ENCODE data around the gene TREH. TPM values are rescaled to one million over a fixed set of nuclear protein-coding genes. Genes with fewer than 3 reads are reported as not detected.

The TREH gene
- total RNA-seq, 1 donor from 2014 or later: not detected

DNA sequence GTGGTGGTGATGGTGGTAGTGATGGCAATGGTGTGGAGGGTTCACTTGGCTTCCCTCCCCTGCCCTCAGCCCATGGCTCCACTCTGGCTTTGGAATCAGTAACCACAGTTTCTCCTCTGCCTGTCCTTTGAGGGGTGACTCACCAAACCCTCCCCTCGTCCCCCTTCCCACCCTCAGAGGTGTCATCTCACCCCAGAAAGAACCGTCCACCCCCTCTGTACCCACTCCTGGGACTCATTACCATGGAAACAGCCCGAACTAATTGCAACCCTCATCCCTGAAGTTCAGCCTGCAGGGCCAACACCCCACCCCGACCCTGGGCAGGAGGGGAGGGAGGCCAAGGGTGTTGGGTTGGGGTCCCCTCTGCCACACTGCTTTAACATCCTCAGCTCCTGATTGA is 45.5 kb downstream of the TREH start:
- Histone ChIP-seq H3K4me1 (peaks cover 98% of the 10 kb centered on the region), H3K4me3 (peak overlapping the region; percentile 31), H3K27me3 (ENCODE audit: low read depth) (no peaks in the 10 kb centered on the region), H3K27ac (replicated peaks) (peak overlapping the region; percentile 64), H3K36me3 (peaks cover 87% of the 10 kb centered on the region), H3K9me3 (replicated peaks) (no peaks in the 10 kb centered on the region)
- DNase-seq: no peak
- TF ChIP-seq CTCF (IDR thresholded peaks at IDR 0.05; ENCODE audit: borderline replicate concordance): no peak
- intact Hi-C loops (cut with micrococcal nuclease): no loop called here

- Histone ChIP-seq H3K4me3 (no peak overlapping the region), H3K27ac (replicated peaks) (peak overlapping the region; percentile 64), H3K27me3 (ENCODE audit: low read depth) (no peaks in the 10 kb centered on the region), H3K36me3 (peaks cover 87% of the 10 kb centered on the region), H3K4me1 (peaks cover 98% of the 10 kb centered on the region), H3K9me3 (replicated peaks) (no peaks in the 10 kb centered on the region)
- no peak for DNase-seq
- intact Hi-C loops (cut with micrococcal nuclease): no loop called here
- TF ChIP-seq CTCF (IDR thresholded peaks at IDR 0.05; ENCODE audit: borderline replicate concordance): no peak
Measured at GRCh38 chr11:118633319-118633690, 46.1 kb downstream of the TREH start.

DNA sequence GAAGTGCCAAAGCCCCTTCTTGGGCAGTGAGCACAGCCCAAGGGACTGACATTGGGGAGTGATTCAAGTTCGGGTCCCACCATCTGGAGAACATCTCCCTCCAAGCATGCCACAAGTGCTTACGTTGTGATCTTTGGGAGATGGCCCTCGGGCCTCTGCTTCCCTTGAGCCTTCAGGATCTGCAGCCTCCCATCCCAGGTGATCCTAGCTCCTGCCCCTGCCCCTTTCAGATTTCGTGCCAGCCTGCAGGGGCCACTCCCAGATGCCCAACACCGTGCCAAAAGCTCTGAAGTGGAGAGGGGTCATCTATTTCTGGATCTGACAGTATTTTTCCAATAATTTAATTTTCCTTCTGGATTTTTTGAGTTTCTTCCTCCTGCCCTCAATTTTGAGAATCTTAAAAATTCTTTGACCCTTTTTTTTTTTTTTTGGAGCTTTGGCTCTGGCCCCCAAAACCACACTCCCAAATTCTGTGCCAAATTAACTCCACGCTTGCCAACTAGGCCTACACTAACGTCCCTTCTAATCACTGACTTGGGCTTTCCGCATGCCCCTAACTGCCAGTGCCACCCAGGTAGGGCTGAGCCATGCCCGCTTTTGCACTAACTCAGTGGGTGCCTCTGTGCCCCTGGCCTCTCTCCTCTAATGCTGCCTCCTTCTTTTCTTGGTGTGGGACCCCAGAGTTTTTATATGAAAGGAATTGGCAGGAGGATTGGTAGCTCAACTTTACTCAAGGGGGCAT is 46.7 kb downstream of the TREH start:
- DNase-seq: no peak
- Histone ChIP-seq H3K27ac (replicated peaks) (peak overlapping the region; percentile 64), H3K4me1 (peaks cover 98% of the 10 kb centered on the region)

DNA sequence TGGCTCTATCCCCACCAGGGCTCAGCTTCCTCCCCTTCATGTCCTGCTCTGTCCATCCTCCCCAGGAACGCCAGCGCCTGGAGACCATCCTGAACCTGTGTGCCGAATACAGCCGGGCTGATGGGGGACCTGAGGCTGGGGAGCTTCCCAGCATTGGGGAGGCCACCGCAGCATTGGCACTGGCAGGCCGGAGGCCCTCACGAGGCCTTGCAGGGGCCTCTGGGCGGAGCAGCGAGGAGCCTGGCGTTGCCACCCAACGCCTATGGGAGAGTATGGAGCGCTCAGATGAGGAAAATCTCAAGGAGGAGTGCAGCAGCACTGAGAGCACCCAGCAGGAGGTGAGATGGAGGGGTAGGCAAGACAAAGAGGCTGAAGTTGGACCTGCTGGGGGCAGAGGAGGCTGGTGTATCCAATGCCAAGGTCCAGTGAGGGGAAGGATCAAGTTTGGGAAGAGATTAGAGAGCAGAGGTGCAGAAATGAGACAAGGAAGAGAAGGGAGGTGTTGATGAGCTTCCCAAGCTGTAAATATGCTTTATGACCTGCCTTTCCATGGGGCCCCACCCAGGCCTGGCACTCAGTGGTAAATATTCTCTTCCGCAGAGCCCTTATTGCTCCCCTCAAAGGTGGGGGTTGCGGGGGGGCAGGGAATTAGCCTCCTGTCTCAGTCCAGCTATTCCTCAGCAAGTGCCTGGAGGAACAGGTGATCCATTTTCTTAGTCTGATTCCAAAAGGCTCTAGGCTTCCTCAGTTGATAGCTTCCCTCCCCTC is 48.1 kb downstream of the TREH start:
- H3K9me3 ChIP-seq (replicated peaks): no peaks in the 10 kb centered on the region
- intact Hi-C loops (cut with micrococcal nuclease): no loop called here
- peak overlapping the region; percentile 64 for H3K27ac ChIP-seq (replicated peaks)
- no peak for DNase-seq
- H3K27me3 ChIP-seq (ENCODE audit: low read depth): no peaks in the 10 kb centered on the region
- TF ChIP-seq CTCF (IDR thresholded peaks at IDR 0.05; ENCODE audit: borderline replicate concordance): no peak
- peaks cover 87% of the 10 kb centered on the region for H3K36me3 ChIP-seq
- no peak overlapping the region for H3K4me3 ChIP-seq
- H3K4me1 ChIP-seq: peaks cover 100% of the 10 kb centered on the region

More for the DNA sequence above, 46.7 kb downstream of the TREH start:
- H3K4me3 ChIP-seq: no peak overlapping the region
- no peak for TF ChIP-seq CTCF (IDR thresholded peaks at IDR 0.05; ENCODE audit: borderline replicate concordance)
- H3K9me3 ChIP-seq (replicated peaks): no peaks in the 10 kb centered on the region
- intact Hi-C loops (cut with micrococcal nuclease): no loop called here
- H3K27me3 ChIP-seq (ENCODE audit: low read depth): no peaks in the 10 kb centered on the region
- H3K36me3 ChIP-seq: peaks cover 87% of the 10 kb centered on the region

DNA sequence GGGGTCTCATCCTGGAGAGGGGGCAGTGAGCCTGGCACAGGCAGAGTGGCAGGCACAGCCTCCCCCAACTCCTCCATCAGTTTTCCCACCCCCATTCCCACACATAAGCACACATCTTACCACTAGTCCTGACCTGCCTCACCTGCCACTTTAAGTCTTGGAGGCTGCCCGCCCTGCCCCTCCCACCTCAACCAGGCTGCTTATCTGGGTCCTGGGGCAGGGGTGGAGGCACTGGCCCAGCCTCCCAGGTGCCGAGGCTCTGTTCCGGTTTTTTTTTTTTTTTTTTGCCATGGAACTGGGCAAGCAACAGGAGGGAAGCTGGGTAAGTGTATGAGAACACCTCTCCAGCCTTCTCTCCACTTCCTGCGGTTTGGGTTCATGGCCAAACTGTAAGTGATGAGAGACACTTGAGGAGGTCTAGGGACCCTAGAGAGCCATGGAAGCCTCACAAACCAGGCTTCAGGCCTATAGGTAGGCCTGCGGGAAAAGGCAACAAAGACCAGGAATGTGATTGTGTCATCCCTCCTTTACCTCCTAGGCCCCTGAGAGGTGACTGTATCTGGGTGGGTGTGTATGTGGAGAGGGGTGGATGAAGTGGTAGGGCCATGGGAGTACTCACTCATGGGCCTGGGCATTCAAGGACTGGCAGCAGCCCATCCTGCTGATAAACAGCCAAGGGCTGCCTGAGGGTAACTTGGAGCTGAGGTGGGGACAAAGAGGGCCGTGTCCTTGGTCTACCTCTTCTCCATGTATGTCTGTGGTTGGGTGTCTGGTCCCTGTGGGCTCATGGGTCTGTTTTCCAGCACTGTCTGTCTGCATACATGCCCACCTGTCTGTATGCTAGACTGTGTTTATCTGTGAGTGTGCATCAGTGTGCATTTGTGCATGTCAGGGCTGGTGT is 49.4 kb downstream of the TREH start:
- TF ChIP-seq CTCF (IDR thresholded peaks at IDR 0.05; ENCODE audit: borderline replicate concordance): no peak
- peaks cover 99% of the 10 kb centered on the region for H3K4me1 ChIP-seq
- H3K27ac ChIP-seq (replicated peaks): peak overlapping the region; percentile 79
- no peak for DNase-seq
- H3K27me3 ChIP-seq (ENCODE audit: low read depth): no peaks in the 10 kb centered on the region
- H3K9me3 ChIP-seq (replicated peaks): no peaks in the 10 kb centered on the region
- no peak overlapping the region for H3K4me3 ChIP-seq
- H3K36me3 ChIP-seq: peaks cover 88% of the 10 kb centered on the region
- intact Hi-C loops (cut with micrococcal nuclease): no loop called here

All from left ventricle myocardium inferior (tissue), 1 donor.